Breast epithelium (tissue), 3 donors: Measurements from ENCODE around the gene CNTNAP2.

Experiments
- POLR2A ChIP-seq: fragments of 450-650 bp; IDR thresholded peaks from one replicate; pipeline ENCODE4 v1.6.1; 2016; ENCODE audit warnings: antibody characterized with exemption, mild to moderate bottlenecking, moderate library complexity
- POLR2AphosphoS5 ChIP-seq, 3 donors: sonication (generic); formaldehyde crosslinking; IDR thresholded peaks; one replicate each; pipeline ENCODE4 v1.6.1; 2017; ENCODE audit warnings: antibody characterized with exemption in 3 of 3

GRCh38 chr7:147296201-147296600 lies 1179.6 kb downstream of the CNTNAP2 start:
- TF ChIP-seq POLR2A (no peak), POLR2AphosphoS5 (IDR thresholded peaks at IDR 0.05) (no peak)
